ENCODE data around the gene SLC41A3. TPM values are rescaled to one million over a fixed set of nuclear protein-coding genes. Genes with fewer than 3 reads are reported as not detected.

The SLC41A3 gene
- total RNA-seq (2014; rRNA removed; shearing (Covaris generic)) = 57.3 and 67.5 TPM in 2 replicates

- peak; percentile 85 for DNase-seq (ENCODE audit: low read depth)
These were observed at the start of gene SLC41A3 for GRCh38 chr3:126083913-126084767. Gene SLC41A3, minus strand, starts transcription at chr3:126084124. Its CDS starts 15,905 bp downstream, at chr3:126068219.

GRCh38 chr3:126133606-126134005, 49.7 kb upstream of the SLC41A3 start:
- DNase-seq (ENCODE audit: low read depth) = no peak

- DNase-seq (ENCODE audit: low read depth) = no peak
These were observed 49.0 kb upstream of the SLC41A3 start for GRCh38 chr3:126132751-126133511.

GRCh38 chr3:126131881-126132750, 48.2 kb upstream of the SLC41A3 start:
- no peak for DNase-seq (ENCODE audit: low read depth)

GRCh38 chr3:126130981-126131745, 47.2 kb upstream of the SLC41A3 start:
- DNase-seq (ENCODE audit: low read depth) = no peak

GRCh38 chr3:126130081-126130855, 46.3 kb upstream of the SLC41A3 start:
- DNase-seq (ENCODE audit: low read depth) = no peak

GRCh38 chr3:126129398-126129891, 45.5 kb upstream of the SLC41A3 start:
- peak; percentile 98 for DNase-seq (ENCODE audit: low read depth)

GRCh38 chr3:126128504-126129397, 44.8 kb upstream of the SLC41A3 start:
- no peak for DNase-seq (ENCODE audit: low read depth)

GRCh38 chr3:126127904-126128303, 44.0 kb upstream of the SLC41A3 start:
- no peak for DNase-seq (ENCODE audit: low read depth)

GRCh38 chr3:126127452-126127851, 43.5 kb upstream of the SLC41A3 start:
- DNase-seq (ENCODE audit: low read depth) = no peak

- no peak for DNase-seq (ENCODE audit: low read depth)
These were observed 43.0 kb upstream of the SLC41A3 start for GRCh38 chr3:126126811-126127431.

GRCh38 chr3:126126286-126126685, 42.4 kb upstream of the SLC41A3 start:
- DNase-seq (ENCODE audit: low read depth) = no peak

- no peak for DNase-seq (ENCODE audit: low read depth)
These were observed 41.9 kb upstream of the SLC41A3 start for GRCh38 chr3:126125781-126126251.

GRCh38 chr3:126125341-126125740, 41.4 kb upstream of the SLC41A3 start:
- no peak for DNase-seq (ENCODE audit: low read depth)

- DNase-seq (ENCODE audit: low read depth) = no peak
These were observed 41.0 kb upstream of the SLC41A3 start for GRCh38 chr3:126124896-126125295.

GRCh38 chr3:126124148-126124868, 40.4 kb upstream of the SLC41A3 start:
- no peak for DNase-seq (ENCODE audit: low read depth)

GRCh38 chr3:126121632-126122031, 37.7 kb upstream of the SLC41A3 start:
- DNase-seq (ENCODE audit: low read depth) = no peak

- no peak for DNase-seq (ENCODE audit: low read depth)
These were observed 37.1 kb upstream of the SLC41A3 start for GRCh38 chr3:126121074-126121473.
